GM19193 (cell line): Measurements from ENCODE around the gene TNFRSF1B.

Experiments used
- POLR2A ChIP-seq: IDR thresholded peaks from 4 replicates; pipeline ENCODE4 v1.6.1; 2011; ENCODE audit not compliant: insufficient read depth, insufficient read length; ENCODE audit errors: extremely low read depth

TNFRSF1B gene

DNA sequence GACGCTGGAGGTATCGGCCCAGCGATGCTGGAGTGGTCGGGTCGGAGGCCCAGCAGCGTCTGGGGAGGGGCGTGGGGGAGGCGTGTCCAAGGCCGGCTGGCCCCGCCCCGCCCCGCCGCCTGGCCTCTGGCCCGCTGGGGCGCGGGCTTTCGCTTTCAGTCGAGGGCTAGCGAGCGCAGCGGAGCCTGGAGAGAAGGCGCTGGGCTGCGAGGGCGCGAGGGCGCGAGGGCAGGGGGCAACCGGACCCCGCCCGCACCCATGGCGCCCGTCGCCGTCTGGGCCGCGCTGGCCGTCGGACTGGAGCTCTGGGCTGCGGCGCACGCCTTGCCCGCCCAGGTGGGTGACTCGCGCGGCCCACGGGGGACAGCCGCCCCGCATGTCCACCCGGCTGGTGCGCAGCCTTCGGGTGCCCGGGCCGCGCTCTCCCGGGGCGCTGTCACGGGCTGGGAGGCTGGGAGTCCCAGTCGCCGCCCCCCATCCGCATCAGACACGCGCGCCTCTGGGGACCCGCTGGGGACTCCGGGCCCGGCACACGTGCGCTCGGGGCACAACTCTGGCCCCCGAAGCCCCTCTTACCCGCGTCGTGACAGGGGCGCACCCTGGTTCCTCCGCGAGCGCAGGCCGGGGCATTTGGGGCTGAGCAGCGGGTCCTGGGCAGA, at the start of gene TNFRSF1B:
Gene TNFRSF1B (plus strand): TSS at position 158 of the 659 bp plus-strand sequence. CDS start 101 bp downstream, at position 259.
- TF ChIP-seq POLR2A, result peak; percentile 91

DNA sequence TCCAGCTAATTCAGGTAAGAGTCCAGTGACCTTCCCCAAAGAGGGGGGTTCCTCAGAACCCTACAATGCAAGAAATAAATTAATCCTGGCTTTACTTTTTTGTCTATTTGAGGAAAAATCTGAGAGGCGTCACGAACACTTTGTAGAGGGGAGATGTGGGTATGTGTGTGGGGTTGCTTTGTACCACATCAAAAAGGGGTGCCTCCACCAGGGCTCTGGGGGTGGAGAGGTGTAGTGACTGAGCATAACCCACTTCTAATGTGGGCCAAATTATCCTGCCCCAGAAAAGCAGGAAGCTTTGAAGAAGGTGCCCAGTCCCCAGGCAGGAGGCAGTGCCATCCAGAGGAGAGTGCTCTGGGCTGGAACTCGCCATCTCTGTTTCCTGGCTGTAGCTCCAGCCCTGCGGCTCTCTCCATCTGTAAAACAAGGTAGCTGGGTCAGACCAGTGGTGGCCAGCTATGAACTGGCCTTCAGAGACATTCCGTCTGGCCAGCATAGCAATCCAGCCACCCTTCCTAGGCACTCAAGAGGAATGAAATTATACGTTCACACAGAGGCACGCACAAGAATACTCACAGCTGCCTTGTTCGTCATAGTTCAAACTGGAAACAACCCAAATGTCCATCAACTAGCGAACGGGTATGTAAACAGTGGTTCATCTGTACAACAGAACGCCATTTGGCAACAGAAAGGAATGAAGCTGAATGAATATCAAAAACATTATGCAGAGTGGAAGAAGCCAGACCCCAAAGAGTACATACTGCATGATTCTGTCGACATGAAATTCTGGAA, 45.4 kb upstream of the TNFRSF1B start:
- no peak for TF ChIP-seq POLR2A

DNA sequence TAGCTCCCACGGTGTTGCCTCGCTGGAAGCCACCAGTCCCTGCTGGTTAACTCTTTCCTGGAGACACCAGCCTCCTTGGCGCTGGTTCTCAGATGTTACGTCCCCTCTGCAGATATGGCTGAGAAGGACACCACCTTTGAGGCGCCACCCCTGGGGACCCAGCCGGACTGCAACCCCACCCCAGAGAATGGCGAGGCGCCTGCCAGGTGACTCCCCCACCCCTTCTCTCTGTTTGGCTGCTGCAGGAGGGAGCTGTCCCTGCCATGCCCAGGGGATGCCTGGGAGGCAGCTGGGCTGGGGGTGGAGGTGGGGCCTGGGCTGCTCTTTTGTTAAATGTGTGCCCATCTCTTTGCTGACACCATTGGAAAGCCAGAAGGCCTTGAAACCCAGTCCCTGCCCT, 43.6 kb upstream of the TNFRSF1B start:
- TF ChIP-seq POLR2A, result no peak

DNA sequence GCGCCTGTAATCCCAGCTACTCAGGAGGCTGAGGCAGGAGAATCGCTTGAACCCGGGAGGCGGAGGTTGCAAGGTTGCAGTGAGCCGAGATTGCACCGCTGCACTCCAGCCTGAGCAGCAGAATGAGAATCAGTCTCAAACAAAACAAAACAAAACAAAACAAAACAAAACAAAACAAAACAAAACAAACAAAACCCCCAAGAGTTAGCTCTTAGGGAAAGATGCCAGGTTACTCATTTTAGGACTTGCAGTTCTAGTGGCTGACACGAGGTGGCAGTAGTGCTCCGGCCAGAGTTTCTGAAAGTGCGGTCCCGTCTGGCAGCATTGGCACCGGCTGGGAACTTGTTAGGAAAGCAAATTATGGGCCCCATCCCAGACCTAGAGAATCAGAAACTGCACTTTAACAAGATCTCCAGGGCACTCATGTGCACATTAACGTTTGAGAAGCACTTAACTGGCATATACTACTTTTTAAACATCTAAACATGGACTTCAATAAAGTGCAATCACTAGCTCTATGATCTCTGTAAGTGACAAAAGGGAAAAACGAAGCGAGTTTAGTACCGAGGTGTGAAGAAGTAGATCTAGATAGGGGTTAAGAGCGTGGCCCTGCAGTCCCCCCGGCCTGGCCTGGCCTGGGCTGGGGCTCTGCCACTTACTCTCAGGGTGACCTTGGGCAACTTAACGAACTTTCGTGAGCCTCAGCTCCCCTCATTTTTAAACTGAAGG, 41.9 kb upstream of the TNFRSF1B start:
- no peak for TF ChIP-seq POLR2A

DNA sequence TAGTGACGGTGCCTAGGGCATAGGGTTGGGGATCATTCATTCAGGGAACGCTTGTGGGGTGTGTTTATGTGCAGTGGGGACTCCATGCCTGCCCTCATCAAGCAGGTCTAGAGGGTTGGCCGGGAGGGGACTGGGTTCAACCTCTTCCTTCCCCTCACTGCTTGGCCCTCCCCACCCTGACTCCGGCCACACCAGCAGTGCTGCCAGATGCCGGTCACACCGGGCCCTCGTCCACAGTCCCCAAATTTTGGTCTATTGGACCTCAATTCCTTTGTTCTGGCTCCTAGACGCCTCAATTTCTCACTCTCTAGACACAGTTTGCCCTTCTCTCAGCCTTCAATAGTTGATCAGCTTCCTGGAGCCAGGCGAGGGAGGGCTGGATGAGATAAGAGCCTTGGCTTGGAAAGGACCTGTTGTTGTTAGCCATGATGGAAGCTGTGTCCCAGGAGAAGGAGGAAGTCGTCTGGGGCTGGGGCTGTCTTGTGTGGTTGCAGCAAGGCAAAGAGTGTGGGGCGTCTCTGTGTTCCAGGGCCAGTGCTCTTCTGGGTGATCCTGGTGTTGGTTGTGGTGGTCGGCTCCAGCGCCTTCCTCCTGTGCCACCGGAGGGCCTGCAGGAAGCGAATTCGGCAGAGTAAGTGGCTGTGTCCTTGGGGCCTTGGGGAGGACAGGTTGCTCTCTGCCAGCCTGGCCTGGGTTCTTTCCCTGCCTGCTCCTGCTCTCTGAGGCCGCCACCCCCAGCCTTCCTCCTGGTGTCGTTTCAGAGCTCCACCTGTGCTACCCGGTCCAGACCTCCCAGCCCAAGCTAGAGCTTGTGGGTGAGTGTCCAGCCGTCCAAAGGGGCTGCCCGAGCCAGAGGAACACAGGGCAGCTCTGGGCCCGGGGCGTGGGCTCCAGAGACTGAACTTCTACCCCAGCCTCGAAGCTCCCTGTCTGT, 41.1 kb upstream of the TNFRSF1B start:
- TF ChIP-seq POLR2A, result no peak

DNA sequence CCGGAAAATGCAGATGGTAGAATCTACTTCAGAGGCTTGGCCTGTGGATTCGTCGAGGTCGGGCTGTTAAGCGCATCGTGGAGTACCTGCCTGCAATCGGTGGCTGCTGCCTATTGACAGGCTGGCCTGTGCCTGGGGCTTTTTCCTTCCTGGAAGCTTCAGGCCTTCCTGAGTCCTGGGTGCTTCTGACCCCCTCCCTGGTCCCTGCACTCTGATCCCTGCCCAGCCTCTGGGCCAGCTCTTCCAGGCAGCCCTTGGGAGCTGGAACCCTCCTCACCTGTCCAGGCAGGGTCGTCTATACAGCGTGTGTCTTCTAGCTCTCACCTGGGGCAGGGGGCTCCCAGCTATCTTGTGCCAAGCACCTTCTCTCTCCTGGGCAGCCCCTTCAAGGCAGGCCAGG, 40.0 kb upstream of the TNFRSF1B start:
- TF ChIP-seq POLR2A, result no peak

DNA sequence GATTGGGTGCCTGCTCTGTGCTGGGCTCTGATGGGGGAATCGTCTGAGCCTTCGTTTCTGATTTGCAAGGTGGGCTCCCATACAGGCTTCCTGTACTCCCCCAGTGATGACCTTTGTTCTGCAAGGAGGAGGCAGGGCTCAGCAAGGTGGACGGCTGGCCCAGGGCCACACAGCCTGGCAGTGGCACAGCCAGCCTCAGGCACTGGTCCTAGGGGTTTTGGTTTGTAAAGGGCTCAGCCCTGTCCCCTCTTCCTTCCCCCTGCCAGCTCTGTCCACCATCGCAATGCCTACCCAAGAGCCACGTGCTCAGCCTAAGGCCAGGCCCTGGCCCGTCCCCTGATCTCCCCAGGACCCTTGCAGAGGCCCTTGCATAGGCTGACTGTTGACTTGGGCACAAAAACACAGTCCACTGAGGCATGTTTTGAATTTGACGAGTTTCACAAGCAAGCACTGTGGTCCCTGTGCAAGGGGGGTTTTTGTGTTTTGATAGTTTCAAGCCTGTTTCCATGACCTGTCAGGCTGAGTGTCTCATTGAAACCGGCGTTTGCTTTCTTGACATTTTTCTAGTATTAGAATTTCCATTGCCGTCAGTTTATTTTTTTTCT, 39.5 kb upstream of the TNFRSF1B start:
- no peak for TF ChIP-seq POLR2A

DNA sequence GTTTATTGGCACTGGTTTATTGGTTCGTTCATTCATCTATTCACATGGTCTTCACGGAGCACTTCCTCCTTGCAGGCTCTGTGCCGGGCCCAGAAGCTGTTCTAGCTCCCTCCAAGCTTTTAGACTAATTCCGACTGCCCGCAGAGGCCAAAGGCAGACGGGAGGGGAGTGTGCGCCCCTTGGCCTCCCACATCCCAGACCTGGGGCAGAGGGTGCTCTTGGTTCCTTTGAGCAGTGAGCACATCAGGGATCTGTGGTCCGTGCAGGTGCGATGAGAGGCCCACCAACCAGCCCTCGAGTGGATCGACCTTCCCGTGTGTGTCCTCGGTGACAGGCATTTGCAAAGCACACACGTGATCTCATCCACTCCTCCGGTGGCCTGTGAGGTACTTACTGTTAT, 38.7 kb upstream of the TNFRSF1B start:
- TF ChIP-seq POLR2A, result no peak

DNA sequence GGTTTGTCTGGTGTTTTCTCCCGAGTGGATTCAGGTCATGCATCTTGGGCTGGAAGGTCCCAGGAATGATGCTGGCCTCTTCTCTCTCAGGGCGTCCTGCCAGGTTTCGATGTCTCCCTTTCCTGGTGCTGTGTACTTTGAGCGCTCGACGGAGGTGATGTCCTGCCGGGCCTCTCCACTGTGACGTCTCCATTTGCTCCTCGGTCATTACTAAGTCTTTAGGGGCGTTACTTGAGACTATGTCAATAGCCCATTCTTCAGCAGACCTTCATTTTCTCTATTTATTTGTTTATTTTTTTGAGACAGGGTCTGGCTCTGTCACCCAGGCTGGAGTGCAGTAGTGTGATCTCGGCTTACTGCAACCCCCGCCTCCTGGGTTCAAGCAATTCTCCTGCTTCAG, 37.2 kb upstream of the TNFRSF1B start:
- TF ChIP-seq POLR2A, result no peak

DNA sequence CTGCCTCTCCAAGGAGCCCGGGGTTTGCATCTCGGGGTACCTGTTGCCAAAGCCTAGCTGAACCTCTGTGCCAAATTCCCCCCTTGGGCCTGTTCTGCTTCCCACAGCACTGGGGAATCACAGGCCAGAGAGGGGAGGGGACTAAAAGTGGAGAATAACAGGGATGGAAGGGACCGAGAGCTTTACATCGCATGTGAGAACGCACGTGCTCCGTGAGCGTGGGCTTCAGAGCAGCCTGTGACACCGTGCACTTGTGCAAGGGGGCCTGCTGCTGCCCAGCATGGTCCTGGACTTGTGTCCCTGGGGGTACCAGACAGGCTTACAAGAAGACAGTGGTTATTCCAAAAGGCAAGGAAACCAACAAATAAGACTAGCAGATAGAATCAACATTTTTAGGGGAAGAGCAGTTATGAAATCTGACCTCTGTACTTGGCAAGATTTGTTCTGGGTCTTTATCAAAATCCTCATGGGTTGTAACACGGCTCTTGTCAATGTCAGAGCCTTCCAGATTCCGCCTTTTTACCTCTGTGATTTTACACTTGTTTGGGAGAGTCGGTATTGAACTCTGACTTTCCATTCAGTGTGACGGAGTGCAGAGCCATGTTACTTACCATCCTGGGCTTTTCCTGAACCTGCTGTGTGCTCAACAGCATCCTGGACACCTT, 36.2 kb upstream of the TNFRSF1B start:
- no peak for TF ChIP-seq POLR2A

DNA sequence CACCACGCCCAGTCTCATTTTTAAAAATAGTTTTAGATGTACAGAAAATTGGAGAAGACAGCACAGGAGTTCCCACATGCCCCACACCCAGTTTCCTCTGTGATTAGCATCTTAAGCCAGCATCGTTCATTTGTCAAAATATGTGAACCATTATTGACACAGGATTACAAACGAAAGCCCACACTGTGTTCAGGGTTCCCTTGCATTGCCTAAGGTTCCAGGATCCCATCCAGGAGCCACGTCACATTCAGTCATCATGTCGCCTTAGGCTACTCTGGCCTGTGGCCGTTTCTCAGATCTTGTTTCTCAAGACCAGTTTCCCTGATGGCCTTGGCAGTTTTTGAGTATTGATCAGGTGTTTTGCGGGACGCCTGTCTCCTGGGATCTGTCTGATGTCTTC, 34.7 kb upstream of the TNFRSF1B start:
- TF ChIP-seq POLR2A, result no peak

DNA sequence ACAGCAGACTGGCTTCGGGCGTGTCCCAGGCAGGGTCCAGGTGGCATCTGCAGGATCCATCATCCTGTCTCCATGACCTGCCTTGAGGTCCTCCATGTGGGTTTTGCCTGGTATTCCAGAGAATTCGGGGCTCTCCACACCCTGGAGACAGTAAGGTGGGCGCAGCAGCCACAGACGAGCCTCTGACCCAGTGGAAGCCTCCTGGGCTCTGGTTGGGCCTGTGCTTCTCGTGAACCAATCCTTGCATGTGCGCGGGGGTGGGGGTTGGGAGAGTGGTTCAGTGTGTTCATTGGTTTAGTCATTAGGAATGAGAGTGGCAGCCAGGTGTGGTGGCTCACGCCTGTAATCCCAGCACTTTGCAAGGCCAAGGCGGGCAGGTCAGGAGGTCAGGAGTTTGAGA, 32.1 kb upstream of the TNFRSF1B start:
- TF ChIP-seq POLR2A, result no peak

DNA sequence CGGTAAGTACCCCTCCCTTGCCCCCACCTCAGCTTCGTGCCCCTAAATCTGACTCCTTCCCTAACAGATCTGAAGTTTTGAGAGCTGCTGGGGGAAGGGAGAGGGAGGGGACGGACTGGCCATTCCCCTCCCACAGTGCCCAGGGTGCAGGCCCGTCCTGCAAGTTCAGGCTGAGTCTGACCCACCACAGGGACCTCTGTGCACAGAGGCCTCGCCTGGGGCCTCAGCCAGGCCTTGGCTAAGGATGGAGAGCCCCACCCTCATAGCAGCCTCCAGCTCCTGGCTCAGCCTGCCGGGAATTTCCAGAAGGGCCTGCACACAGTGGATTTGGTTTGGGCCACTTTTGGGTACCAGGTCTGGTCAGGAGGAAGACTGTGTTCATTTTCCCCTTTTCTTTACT, 31.2 kb upstream of the TNFRSF1B start:
- no peak for TF ChIP-seq POLR2A
